PC-9 (cell line): Measurements from ENCODE around the gene ADIPOR2. TPM values are rescaled to one million over a fixed set of nuclear protein-coding genes. Genes with fewer than 3 reads are reported as not detected.
"Not testable (repeated sequence)": the region's sequence is repeated elsewhere in the genome, so short reads cannot be mapped to it uniquely, and the experiment has no call there.

Experiments
- BruUV-seq: library from RNA; stranded (reverse); fragments of 400-500 nt; replicated peaks from 2 replicates; lab custom pipeline; 2021; lab: Mats Ljungman, UMichigan
- CTCF ChIA-PET: fragments of 300-600 bp; sonication (Branson Sonifier 250); formaldehyde crosslinking; loops from one replicate; lab custom pipeline; 2022; ENCODE audit warnings: antibody characterized with exemption; lab: Charles Lee
- POLR2A ChIA-PET: fragments of 300-600 bp; sonication (Branson Sonifier 250); formaldehyde crosslinking; loops from one replicate; lab custom pipeline; 2022; ENCODE audit warnings: antibody characterized with exemption; ENCODE audit not compliant: unreplicated experiment; lab: Charles Lee
- DNase-seq, 2 experiments: peaks; one replicate each; pipeline versions ENCODE4 v3.0.0 to v3.0.0-alpha.2; 2015 to 2022; ENCODE audit warnings: mixed read lengths in 1 of 2
- H2AFZ ChIP-seq: fragments of 200-600 bp; sonication (generic); 2 replicates; pipeline ENCODE4 v1.8.1; 2017; ENCODE audit warnings: antibody characterized with exemption
- H3F3A ChIP-seq: fragments of 200-600 bp; sonication (generic); 2 replicates; pipeline ENCODE4 v1.8.1; 2017; ENCODE audit warnings: antibody characterized with exemption, mild to moderate bottlenecking, low read depth; ENCODE audit not compliant: insufficient read depth
- H3K27ac ChIP-seq: fragments of 200-600 bp; sonication (generic); 2 replicates; pipeline ENCODE4 v1.6.1; 2016; ENCODE audit warnings: mixed run types
- H3K27me3 ChIP-seq: fragments of 200-600 bp; sonication (generic); 2 replicates; pipeline ENCODE4 v1.6.1; 2016; ENCODE audit warnings: low read depth, mixed run types; ENCODE audit not compliant: insufficient read depth
- H3K36me3 ChIP-seq: fragments of 200-600 bp; sonication (generic); 2 replicates; pipeline ENCODE4 v1.6.1; 2016; ENCODE audit warnings: low read depth, mixed run types
- H3K4me1 ChIP-seq: fragments of 200-600 bp; sonication (generic); replicated peaks from 2 replicates; pipeline ENCODE4 v1.6.1; 2016; ENCODE audit warnings: mixed run types; ENCODE audit not compliant: insufficient read depth
- H3K4me2 ChIP-seq: fragments of 200-600 bp; sonication (generic); 2 replicates; pipeline ENCODE4 v1.6.1; 2017; ENCODE audit warnings: mixed run types
- H3K4me3 ChIP-seq: fragments of 200-600 bp; sonication (generic); 2 replicates; pipeline ENCODE4 v1.6.1; 2016; ENCODE audit warnings: mixed run types
- H3K79me2 ChIP-seq: fragments of 200-600 bp; sonication (generic); 2 replicates; pipeline ENCODE4 v1.6.1; 2017; ENCODE audit warnings: low read depth, mixed run types
- H3K9me2 ChIP-seq: fragments of 200-600 bp; sonication (generic); 2 replicates; pipeline ENCODE4 v1.8.1; 2017; ENCODE audit warnings: mild to moderate bottlenecking; ENCODE audit not compliant: insufficient read depth
- H3K9me3 ChIP-seq: fragments of 200-600 bp; sonication (generic); 2 replicates; pipeline ENCODE4 v1.8.1; 2016; ENCODE audit warnings: low read depth; ENCODE audit not compliant: insufficient read depth
- H4K20me1 ChIP-seq: fragments of 200-600 bp; sonication (generic); 2 replicates; pipeline ENCODE4 v1.8.1; 2017; ENCODE audit not compliant: insufficient read depth
- EZH2 ChIP-seq: fragments of 200-600 bp; sonication (generic); IDR thresholded peaks from 2 replicates; pipeline ENCODE4 v1.8.0; 2017; ENCODE audit warnings: antibody characterized with exemption, low read depth
- intact Hi-C: fragments of 100-400 bp; cut with micrococcal nuclease; formaldehyde crosslinking; loops from one replicate; pipeline ENCODE4 v1.10.0; 2022; ENCODE audit not compliant: unreplicated experiment
- total RNA-seq: library from RNA; stranded (reverse); gene quantifications from 2 replicates; pipeline ENCODE4 v1.2.3, GENCODE V29; 2021
- TF ChIP-seq, protein P1 (sequence below): fragments of 200-600 bp; sonication (generic); conservative IDR thresholded peaks from 2 replicates; pipeline ENCODE4 v1.6.1; 2017; ENCODE audit warnings: mixed run types, antibody characterized with exemption, mild to moderate bottlenecking, moderate library complexity

ADIPOR2 gene
- total RNA-seq, 1 experiment from 2014 or later, result 107 TPM

DNA sequence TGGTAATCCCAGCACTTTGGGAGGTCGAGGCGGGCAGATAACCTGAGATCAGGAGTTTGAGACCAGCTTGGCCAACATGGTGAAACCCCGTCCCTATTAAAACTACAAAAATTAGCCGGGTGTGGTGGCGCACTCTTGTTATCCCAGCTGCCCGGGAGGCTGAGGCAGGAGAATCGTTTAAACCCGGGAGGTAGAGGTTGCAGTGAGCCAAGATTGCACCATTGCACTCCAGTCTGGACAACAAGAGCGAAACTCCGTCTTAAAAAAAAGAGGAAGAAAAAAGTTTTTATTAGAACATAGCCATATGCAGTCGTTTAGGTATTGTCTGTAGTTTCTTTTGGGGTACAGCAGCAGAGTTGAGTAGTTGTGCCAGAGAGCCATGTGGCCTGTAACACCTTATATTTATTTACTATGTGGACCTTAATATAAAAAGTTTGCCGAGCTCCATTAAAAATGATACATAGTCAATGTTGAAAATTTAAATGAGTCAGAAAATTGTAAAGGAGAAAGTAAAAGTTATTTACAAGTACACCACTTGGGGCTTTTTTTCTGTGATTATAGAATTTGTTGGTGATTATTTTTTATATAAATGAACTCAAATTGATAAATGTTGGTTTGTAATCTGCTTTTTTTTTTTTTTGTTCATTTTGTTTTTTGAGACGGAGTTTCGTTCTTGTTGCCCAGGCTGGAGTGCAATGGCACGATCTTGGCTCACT lies 2.2 kb downstream of the ADIPOR2 start:
- Histone ChIP-seq H3K4me2 (peak overlapping the region; percentile 95), H3K9me3 (no peaks in the 10 kb centered on the region), H3K4me1 (peaks cover 32% of the 10 kb centered on the region), H3K79me2 (peaks cover 71% of the 10 kb centered on the region), H4K20me1 (peaks cover 59% of the 10 kb centered on the region), H3F3A (peaks cover 23% of the 10 kb centered on the region; the same call in 1 of the 2 replicates), H3K9me2 (no peaks in the 10 kb centered on the region), H3K27ac (no peak overlapping the region), H3K36me3 (0 out of 2 replicates have a peak, but pooled peaks cover 5% of the 10 kb centered on the region), H2AFZ (no peak overlapping the region), H3K4me3 (peak overlapping the region; percentile 79; the same call in 1 of the 2 replicates), H3K27me3 (no peaks in the 10 kb centered on the region)
- ChIA-PET POLR2A (interaction anchor here (0.7 kb wide), 1 partner anchor 16 kb away, joined by 10 read pairs; no protein-coding TSS in a partner anchor), CTCF (interaction anchor here (0.7 kb wide), 1 partner anchor 1135 kb away, joined by 7 read pairs; no protein-coding TSS in a partner anchor)
- peak in 1 of 2 experiments; percentile 19 for DNase-seq
- no TSS peak for BruUV-seq
- intact Hi-C loops, result no loop called here
- TF ChIP-seq, protein P1, sequence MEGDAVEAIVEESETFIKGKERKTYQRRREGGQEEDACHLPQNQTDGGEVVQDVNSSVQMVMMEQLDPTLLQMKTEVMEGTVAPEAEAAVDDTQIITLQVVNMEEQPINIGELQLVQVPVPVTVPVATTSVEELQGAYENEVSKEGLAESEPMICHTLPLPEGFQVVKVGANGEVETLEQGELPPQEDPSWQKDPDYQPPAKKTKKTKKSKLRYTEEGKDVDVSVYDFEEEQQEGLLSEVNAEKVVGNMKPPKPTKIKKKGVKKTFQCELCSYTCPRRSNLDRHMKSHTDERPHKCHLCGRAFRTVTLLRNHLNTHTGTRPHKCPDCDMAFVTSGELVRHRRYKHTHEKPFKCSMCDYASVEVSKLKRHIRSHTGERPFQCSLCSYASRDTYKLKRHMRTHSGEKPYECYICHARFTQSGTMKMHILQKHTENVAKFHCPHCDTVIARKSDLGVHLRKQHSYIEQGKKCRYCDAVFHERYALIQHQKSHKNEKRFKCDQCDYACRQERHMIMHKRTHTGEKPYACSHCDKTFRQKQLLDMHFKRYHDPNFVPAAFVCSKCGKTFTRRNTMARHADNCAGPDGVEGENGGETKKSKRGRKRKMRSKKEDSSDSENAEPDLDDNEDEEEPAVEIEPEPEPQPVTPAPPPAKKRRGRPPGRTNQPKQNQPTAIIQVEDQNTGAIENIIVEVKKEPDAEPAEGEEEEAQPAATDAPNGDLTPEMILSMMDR, result no peak
- TF ChIP-seq EZH2, result no peak

DNA sequence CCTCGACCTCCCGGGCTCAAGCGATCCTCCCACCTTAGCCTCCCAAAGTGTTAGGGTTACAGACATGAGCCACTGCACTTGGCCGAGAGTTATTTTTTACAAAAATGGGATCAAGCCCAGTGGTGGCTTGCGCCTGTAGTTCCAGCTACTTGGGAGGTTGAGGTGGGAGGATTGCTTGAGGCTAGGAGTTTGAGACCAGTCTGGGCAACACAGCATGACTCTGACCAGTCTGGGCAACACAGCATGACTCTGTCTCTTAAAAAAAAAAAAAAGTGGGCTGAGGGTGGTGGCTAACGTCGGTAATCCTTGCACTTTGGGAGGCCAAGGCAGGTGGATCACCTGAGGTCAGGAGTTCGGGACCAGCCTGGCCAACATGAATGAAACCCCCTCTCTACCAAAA lies 4.2 kb downstream of the ADIPOR2 start:
- H3K27ac ChIP-seq, H3K36me3 ChIP-seq, H2AFZ ChIP-seq, DNase-seq, H3K27me3 ChIP-seq, intact Hi-C loops, H3K4me3 ChIP-seq, BruUV-seq, H3K9me3 ChIP-seq, CTCF ChIA-PET, H3K4me2 ChIP-seq, POLR2A ChIA-PET, H3K9me2 ChIP-seq: not testable (repeated sequence)
- H3K79me2 ChIP-seq, result peaks cover 91% of the 10 kb centered on the region
- peaks cover 22% of the 10 kb centered on the region for H3K4me1 ChIP-seq
- peaks cover 80% of the 10 kb centered on the region for H4K20me1 ChIP-seq
- peaks cover 16% of the 10 kb centered on the region; the same call in 1 of the 2 replicates for H3F3A ChIP-seq

DNA sequence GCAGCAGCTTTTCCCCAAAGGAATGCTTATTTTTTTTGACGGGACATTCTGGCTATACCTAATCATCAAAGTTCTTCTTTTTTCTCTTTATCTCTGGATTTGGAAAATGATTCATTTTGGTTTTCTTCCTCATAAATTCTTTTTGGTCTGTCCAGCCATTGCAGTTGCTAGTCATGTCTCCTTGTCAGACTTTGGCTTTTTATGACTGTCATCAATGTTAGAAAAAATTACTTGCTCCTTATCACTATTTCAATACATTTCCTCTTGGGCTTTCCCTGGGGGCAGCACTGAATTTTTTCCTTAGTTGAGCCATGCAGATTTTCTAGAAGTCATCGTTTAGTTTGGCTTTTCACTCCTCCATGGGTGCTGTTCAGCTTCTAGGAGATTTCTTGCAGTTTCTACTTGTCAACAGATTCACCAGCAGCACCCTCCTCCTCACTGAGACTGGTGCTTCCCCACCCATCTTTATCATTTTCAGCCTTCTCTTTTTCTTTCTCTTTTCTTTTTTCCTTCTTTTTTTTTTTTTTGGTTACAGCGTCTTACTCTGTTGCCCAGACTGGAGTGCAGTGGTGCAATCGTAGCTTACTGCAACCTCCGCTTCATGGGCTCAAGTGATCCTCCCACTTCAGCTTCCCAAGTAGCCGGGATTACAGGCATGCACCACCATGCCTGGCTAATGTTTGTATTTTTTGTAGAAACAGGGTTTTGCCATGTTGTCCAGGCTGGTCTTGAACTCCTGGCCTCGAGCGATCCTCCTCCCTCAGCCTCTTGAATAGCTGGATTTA lies 5.2 kb downstream of the ADIPOR2 start:
- Histone ChIP-seq H3K4me3 (no peak overlapping the region), H3K79me2 (peaks cover 100% of the 10 kb centered on the region), H4K20me1 (peaks cover 84% of the 10 kb centered on the region), H3K36me3 (peaks cover 12% of the 10 kb centered on the region; the same call in 1 of the 2 replicates), H3K9me3 (no peaks in the 10 kb centered on the region), H3K27ac (no peak overlapping the region), H3K4me2 (no peak overlapping the region), H3K9me2 (no peaks in the 10 kb centered on the region), H2AFZ (no peak overlapping the region), H3K4me1 (peaks cover 21% of the 10 kb centered on the region; the same call in 1 of the 2 replicates), H3K27me3 (no peaks in the 10 kb centered on the region), H3F3A (peaks cover 10% of the 10 kb centered on the region)
- no peak for TF ChIP-seq EZH2
- TF ChIP-seq, protein P1, result no peak
- peak in 1 of 2 experiments; percentile 32 for DNase-seq
- BruUV-seq, result no TSS peak
- CTCF ChIA-PET, result no interaction called here
- POLR2A ChIA-PET, result interaction anchor here (0.7 kb wide), 1 partner anchor 55 kb away, joined by 4 read pairs; no protein-coding TSS in a partner anchor
- intact Hi-C loops, result no loop called here
